Psoas muscle (tissue), 8 donors: ENCODE data around the gene OR52N1. TPM values are rescaled to one million over a fixed set of nuclear protein-coding genes. Genes with fewer than 3 reads are reported as not detected.

Experiments
- ATAC-seq, 4 donors: fragments of 200-7000 bp; cut with Tn5 transposase; one replicate each; pipeline ENCODE4 v1.9.1; 2020; ENCODE audit warnings: moderate library complexity in 3 of 4, mild to moderate bottlenecking in 2 of 4
- DNase-seq, 2 donors: peaks; one replicate each; pipeline ENCODE4 v3.0.0-alpha.2; 2020
- H3K27ac ChIP-seq: fragments of 200-600 bp; one replicate; pipeline ENCODE4 v1.8.0; 2022
- H3K27me3 ChIP-seq, 3 donors: fragments of 200-600 bp in 1 of 3; one replicate each; pipeline versions ENCODE4 v1.6.1 to v1.8.0; 2013 to 2022; ENCODE audit warnings: low read length in 2 of 3, mild to moderate bottlenecking in 2 of 3, moderate library complexity in 1 of 3; ENCODE audit not compliant: insufficient read depth in 3 of 3
- H3K36me3 ChIP-seq, 2 donors: fragments of 200-600 bp in 1 of 2; one replicate each; pipeline versions ENCODE4 v1.6.1 to v1.8.0; 2013 to 2022; ENCODE audit warnings: low read depth in 1 of 2, mild to moderate bottlenecking in 1 of 2, moderate library complexity in 1 of 2; ENCODE audit not compliant: insufficient read depth in 1 of 2
- H3K4me1 ChIP-seq: fragments of 200-600 bp; one replicate; pipeline ENCODE4 v1.8.0; 2022
- H3K4me3 ChIP-seq: fragments of 200-600 bp; one replicate; pipeline ENCODE4 v1.8.0; 2022; ENCODE audit warnings: mild to moderate bottlenecking
- H3K9me3 ChIP-seq: fragments of 200-600 bp; one replicate; pipeline ENCODE4 v1.8.0; 2022
- WGBS, 3 donors: extraction: QIAGEN DNeasy Blood & Tissue Kit; methylation state at CpG; one replicate each; pipeline versions ENCODE4 v1.1.6 to v1.1.7; 2013; 5-methylcytosine and 5-hydroxymethylcytosine counted together
- intact Hi-C, 2 donors: fragments of 100-400 bp; cut with DNase I; formaldehyde crosslinking; loops; one replicate each; pipeline versions ENCODE4 v1.11.0 to v1.14.2; 2022
- long read RNA-seq, 2 donors: library from polyadenylated mRNA; unstranded; transcript quantifications; one replicate each; pipeline ENCODE4 v2.0.0, GENCODE V29; 2021
- polyA plus RNA-seq, 3 donors: library from polyadenylated mRNA; stranded (reverse); fragments of 200-250 nt; gene quantifications; one replicate each; pipeline ENCODE4 v1.2.3, GENCODE V29; 2013
- total RNA-seq, 4 donors: library from RNA; stranded (reverse); fragmentation: NEBNext Ultra II Directional in 2 of 4; extraction: Animal tissue kit (Norgen Biotek cat#: 25700) in 2 of 4; gene quantifications; one replicate each; pipeline versions ENCODE4 v1.2.1 to v1.2.4, GENCODE V29; 2021 to 2023
- TF ChIP-seq, protein P1 (sequence below): fragments of 200-600 bp; IDR thresholded peaks from one replicate; pipeline ENCODE4 v1.8.0; 2022; ENCODE audit warnings: antibody characterized with exemption
- donor health status: healthy with polysubstance abuse.
- donor health status: DM: no; HTN: no; CAD: no; lungs with moderate emphysema.
- donor health status: Bipolar disorder and iron deficiency.
- donor health status: healthy.
- donor health status: DM: yes; HTN: yes; CAD: no.
- donor health status: DM: no; HTN: no; CAD: no.
- donor health status: DM: no; HTN: no; CAD: no.
- donor health status: DM: yes; HTN: yes; CAD: no.

OR52N1 gene
- total RNA-seq = not detected
- not detected for polyA plus RNA-seq
- long read RNA-seq, donor 1 = 0 reads
- long read RNA-seq, donor 2 = 0 reads

DNA sequence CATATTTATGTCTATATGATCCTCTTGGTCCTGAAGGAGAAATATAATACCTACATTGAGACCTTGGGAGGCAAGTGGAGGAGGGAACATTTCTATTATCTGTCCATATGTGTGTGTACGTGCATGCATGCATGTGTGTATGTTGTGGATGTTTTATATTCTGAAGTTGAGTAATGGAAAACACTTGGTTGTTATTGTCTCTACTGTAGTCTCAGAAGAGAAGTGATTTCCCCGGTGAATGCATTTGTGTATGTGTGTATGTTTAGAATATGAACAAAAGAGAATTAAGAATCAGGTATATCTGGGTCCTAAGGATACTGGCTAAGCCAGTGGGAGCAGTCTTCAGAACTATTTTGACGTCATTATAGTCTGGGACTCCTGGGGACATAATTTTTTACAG lies at the start of gene OR52N1:
Gene OR52N1 (minus strand): TSS at position 101 of the 400 bp plus-strand sequence. CDS start 2,449 bp downstream, outside the sequence.
- intact Hi-C loops = no loop called here
- H3K9me3 ChIP-seq = no peaks in the 10 kb centered on the region
- no peaks in the 10 kb centered on the region for H3K4me1 ChIP-seq
- 55 to 66% (median 64%) methylated on average over 3 of the region's 3 CpGs for WGBS, 3 donors
- no peaks in the 10 kb centered on the region for H3K36me3 ChIP-seq
- ATAC-seq (no peak), DNase-seq (no peak)
- TF ChIP-seq, protein P1, sequence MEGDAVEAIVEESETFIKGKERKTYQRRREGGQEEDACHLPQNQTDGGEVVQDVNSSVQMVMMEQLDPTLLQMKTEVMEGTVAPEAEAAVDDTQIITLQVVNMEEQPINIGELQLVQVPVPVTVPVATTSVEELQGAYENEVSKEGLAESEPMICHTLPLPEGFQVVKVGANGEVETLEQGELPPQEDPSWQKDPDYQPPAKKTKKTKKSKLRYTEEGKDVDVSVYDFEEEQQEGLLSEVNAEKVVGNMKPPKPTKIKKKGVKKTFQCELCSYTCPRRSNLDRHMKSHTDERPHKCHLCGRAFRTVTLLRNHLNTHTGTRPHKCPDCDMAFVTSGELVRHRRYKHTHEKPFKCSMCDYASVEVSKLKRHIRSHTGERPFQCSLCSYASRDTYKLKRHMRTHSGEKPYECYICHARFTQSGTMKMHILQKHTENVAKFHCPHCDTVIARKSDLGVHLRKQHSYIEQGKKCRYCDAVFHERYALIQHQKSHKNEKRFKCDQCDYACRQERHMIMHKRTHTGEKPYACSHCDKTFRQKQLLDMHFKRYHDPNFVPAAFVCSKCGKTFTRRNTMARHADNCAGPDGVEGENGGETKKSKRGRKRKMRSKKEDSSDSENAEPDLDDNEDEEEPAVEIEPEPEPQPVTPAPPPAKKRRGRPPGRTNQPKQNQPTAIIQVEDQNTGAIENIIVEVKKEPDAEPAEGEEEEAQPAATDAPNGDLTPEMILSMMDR = no peak
- H3K4me3 ChIP-seq = no peak within 1 kb of the TSS
- no peaks in the 10 kb centered on the region for H3K27me3 ChIP-seq
- no peak within 1 kb of the TSS for H3K27ac ChIP-seq

DNA sequence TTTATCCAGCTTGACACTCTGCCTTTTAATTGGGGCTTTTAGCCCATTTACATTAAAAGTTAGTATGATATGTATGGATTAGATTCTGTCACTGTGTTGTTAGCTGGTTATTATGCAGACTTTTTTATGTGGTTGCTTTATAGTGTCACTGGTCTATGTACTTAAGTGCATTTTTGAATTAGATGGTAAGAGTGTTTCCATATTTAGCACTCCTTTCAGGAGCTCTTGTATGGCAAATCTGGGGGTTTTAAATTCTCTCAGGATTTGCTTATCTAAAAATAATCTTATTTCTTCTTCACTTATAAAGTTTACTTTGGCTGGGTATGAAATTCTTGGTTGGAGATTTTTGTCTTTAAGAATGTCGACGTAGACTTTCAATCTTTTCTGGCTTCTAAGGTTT lies 46.6 kb upstream of the OR52N1 start:
- Histone ChIP-seq H3K4me1 (no peaks in the 10 kb centered on the region), H3K27ac (no peak overlapping the region), H3K36me3 (no peaks in the 10 kb centered on the region), H3K4me3 (no peak overlapping the region), H3K9me3 (peaks cover 3% of the 10 kb centered on the region), H3K27me3 (no peaks in the 10 kb centered on the region)
- WGBS, 3 donors = 80 to 86% (median 80%) methylated on average over 2 of the region's 2 CpGs
- ATAC-seq = no peak
- no peak for DNase-seq
- intact Hi-C loops = no loop called here
- TF ChIP-seq, protein P1 = no peak

DNA sequence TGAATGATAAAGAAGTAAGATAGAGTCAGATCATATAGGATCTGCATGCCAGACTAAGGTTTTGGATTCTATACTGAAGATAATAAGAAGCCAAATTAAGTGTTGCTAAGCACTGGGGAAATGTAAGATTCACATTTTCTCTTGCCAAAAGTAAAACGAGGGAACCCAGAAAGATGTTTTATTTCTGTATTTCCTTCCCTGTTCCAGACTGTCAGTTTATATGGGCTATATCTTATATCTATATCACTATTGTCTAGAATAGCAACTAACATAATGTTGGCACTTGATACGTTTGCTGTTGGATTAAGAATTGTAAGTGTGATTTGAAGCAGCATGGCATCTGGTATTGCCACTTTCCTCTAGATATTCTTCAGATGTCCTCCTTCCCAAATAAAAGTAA lies 42.4 kb upstream of the OR52N1 start:
- Histone ChIP-seq H3K36me3 (no peaks in the 10 kb centered on the region), H3K27ac (no peak overlapping the region), H3K9me3 (peaks cover 3% of the 10 kb centered on the region), H3K4me3 (no peak overlapping the region), H3K4me1 (no peaks in the 10 kb centered on the region), H3K27me3 (no peaks in the 10 kb centered on the region)
- DNase-seq = no peak
- 48 to 69% (median 49%) methylated on average over 2 of the region's 2 CpGs for WGBS, 3 donors
- ATAC-seq = no peak
- TF ChIP-seq, protein P1 = no peak
- intact Hi-C loops = no loop called here

DNA sequence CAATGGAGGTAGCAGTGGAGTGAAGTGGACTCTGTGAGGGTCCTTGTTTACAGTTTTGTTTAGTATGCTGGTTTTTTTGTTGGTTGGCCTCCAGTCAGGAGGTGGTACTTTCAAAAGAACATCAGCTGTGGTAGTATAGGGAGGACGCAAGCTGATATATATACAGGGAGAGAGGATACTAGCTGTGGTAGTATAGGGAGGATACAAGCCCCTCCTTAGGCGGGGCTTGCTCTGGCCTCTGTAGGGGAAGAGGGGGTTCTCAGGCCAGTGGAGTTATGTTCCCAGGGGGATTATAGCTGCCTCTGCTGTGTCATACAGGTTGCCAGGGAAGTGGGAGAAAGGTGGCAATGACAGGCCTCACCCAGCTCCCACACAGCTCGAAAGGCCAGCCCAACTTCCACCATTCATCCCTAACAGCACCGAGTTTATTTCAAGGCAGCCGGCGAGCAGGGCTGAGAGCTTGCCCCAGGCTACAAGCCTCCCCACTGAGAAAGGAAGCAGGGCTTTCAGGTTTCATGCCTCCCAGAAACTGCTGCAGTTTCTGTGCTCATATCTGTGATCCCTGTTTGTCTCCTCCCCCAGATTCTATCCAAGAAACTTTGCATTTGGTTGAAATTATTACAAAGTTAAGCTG lies 40.2 kb upstream of the OR52N1 start:
- Histone ChIP-seq H3K36me3 (no peaks in the 10 kb centered on the region), H3K4me3 (no peak overlapping the region), H3K4me1 (no peaks in the 10 kb centered on the region), H3K9me3 (peaks cover 3% of the 10 kb centered on the region), H3K27ac (no peak overlapping the region), H3K27me3 (no peaks in the 10 kb centered on the region)
- TF ChIP-seq, protein P1 = no peak
- intact Hi-C loops = no loop called here
- ATAC-seq = no peak
- DNase-seq = no peak
- 81 to 86% (median 82%) methylated on average over 6 of the region's 6 CpGs for WGBS, 3 donors
